HepG2 (cell line): ENCODE results near the gene POLG2. TPM values are rescaled to one million over a fixed set of nuclear protein-coding genes. Genes with fewer than 3 reads are reported as not detected.
"Not testable (repeated sequence)": the region's sequence is repeated elsewhere in the genome, so short reads cannot be mapped to it uniquely, and the experiment has no call there.

Source experiments
- ATAC-seq: fragments of 200-7000 bp; cut with Tn5 transposase; 3 replicates; pipeline ENCODE4 v1.9.1; 2020; ENCODE audit warnings: mild to moderate bottlenecking, moderate library complexity
- BruUV-seq: library from RNA; stranded (reverse); fragments of 400-500 nt; replicated peaks from 2 replicates; lab custom pipeline; 2021; lab: Mats Ljungman, UMichigan
- CTCF ChIA-PET: fragments of 300-600 bp; formaldehyde crosslinking; extraction: SDS; loops from one replicate; lab custom pipeline; 2021; ENCODE audit warnings: low total read pairs, inconsistent platforms, low intra/inter-chr PET ratio; lab: Yijun Ruan, JAX
- POLR2A ChIA-PET: fragments of 350-600 bp; sonication (Branson Sonifier 250); formaldehyde crosslinking; loops from one replicate; lab custom pipeline; 2020; ENCODE audit warnings: antibody characterized with exemption, inconsistent platforms; lab: Yijun Ruan, JAX
- DNase-seq: peaks from one replicate; pipeline ENCODE4 v3.0.0-alpha.2; 2015; ENCODE audit warnings: low spot score
- FAIRE-seq: peaks from 3 replicates; lab custom pipeline; 2011; peaks lifted over from hg19 to GRCh38; lab: Jason Lieb, UNC
- H2AFZ ChIP-seq: one replicate; pipeline ENCODE4 v1.6.1; 2011; ENCODE audit warnings: low read length, inconsistent platforms
- H3K27ac ChIP-seq: fragments of 300-600 bp; 3 replicates; pipeline ENCODE4 v1.8.0; 2011; ENCODE audit warnings: mixed run types, mild to moderate bottlenecking, mixed read lengths, low read length, inconsistent platforms; ENCODE audit not compliant: insufficient read depth; ENCODE audit errors: extremely low read length
- H3K27me3 ChIP-seq, 2 experiments: fragments of 200-600 bp in 1 of 2; 2 replicates in 1 of 2; 3 replicates in 1 of 2; pipeline versions ENCODE4 v1.6.0 to v1.8.0; 2011; ENCODE audit warnings: low read length in 2 of 2, mild to moderate bottlenecking in 2 of 2, moderate library complexity in 2 of 2, inconsistent platforms in 1 of 2; ENCODE audit not compliant: insufficient read depth in 2 of 2, control insufficient read depth in 1 of 2
- H3K36me3 ChIP-seq, 2 experiments: fragments of 200-600 bp in 1 of 2; replicated peaks in 1 of 2; 2 replicates in 1 of 2; 3 replicates in 1 of 2; pipeline versions ENCODE4 v1.5.1 to v1.8.0; 2011; ENCODE audit warnings: low read length in 2 of 2, inconsistent platforms in 1 of 2; ENCODE audit not compliant: insufficient read depth in 2 of 2, control insufficient read depth in 1 of 2
- H3K4me1 ChIP-seq: 2 replicates; pipeline ENCODE4 v1.5.1; 2012; ENCODE audit warnings: low read length, inconsistent platforms; ENCODE audit not compliant: insufficient read depth
- H3K4me2 ChIP-seq: 2 replicates; pipeline ENCODE4 v1.6.0; 2011; ENCODE audit warnings: low read depth, low read length, inconsistent platforms
- H3K4me3 ChIP-seq, 3 experiments: fragments of 200-600 bp in 1 of 3; sonication (generic), shearing (Covaris generic) in 1 of 3; replicated peaks in 1 of 3; 2 replicates each; pipeline ENCODE4 v1.5.1; 2011 to 2016; ENCODE audit warnings: low read length in 3 of 3, inconsistent platforms in 2 of 3, low read depth in 2 of 3, mild to moderate bottlenecking in 2 of 3, control low read depth in 1 of 3, mixed read lengths in 1 of 3; ENCODE audit not compliant: insufficient read depth in 1 of 3
- H3K79me2 ChIP-seq: one replicate; pipeline ENCODE4 v1.6.1; 2011; ENCODE audit warnings: low read length, inconsistent platforms; ENCODE audit not compliant: insufficient read depth
- H3K9ac ChIP-seq: 2 replicates; pipeline ENCODE4 v1.6.0; 2011; ENCODE audit warnings: mild to moderate bottlenecking, low read depth, low read length, inconsistent platforms; ENCODE audit not compliant: insufficient read depth
- H3K9me3 ChIP-seq: 2 replicates; pipeline ENCODE4 v1.5.1; 2012; ENCODE audit warnings: mild to moderate bottlenecking, low read length
- H4K20me1 ChIP-seq: 2 replicates; pipeline ENCODE4 v1.6.0; 2011; ENCODE audit warnings: inconsistent platforms, mild to moderate bottlenecking, low read length, moderate library complexity; ENCODE audit not compliant: insufficient read depth
- HNRNPK ChIP-seq: fragments of 200-400 bp; formaldehyde crosslinking; IDR thresholded peaks from 2 replicates; pipeline ENCODE4 v1.6.1; 2018; ENCODE audit warnings: low read length, low read depth, moderate library complexity, mild to moderate bottlenecking; ENCODE audit not compliant: poor library complexity, severe bottlenecking
- PHF8 ChIP-seq: sonication (generic); formaldehyde crosslinking; IDR thresholded peaks from 2 replicates; pipeline ENCODE4 v1.5.0; 2020; ENCODE audit warnings: missing genetic modification reagents
- WGBS: methylation state at CpG from one replicate; pipeline ENCODE4 v1.1.6; 2017; ENCODE audit warnings: low lambda C conversion rate; 5-methylcytosine and 5-hydroxymethylcytosine counted together
- in situ Hi-C: cut with HindIII; loops from 2 replicates; pipeline ENCODE4 v1.10.0; 2017; ENCODE audit warnings: low pct_unique_long_range_greater_than_20kb; ENCODE audit not compliant: extremely low pct_ligation_motif_present
- intact Hi-C: fragments of 100-400 bp; cut with micrococcal nuclease; formaldehyde crosslinking; loops from one replicate; pipeline ENCODE4 v1.10.0; 2022; ENCODE audit not compliant: unreplicated experiment
- polyA plus RNA-seq, 8 experiments: library from polyadenylated mRNA; depleted of rRNA in 3 of 8; stranded (reverse) in 7 of 8; unstranded in 1 of 8; fragments of >200 nt; fragmentation: Illumina TruSeq in 4 of 8; extraction: Trizol in 4 of 8; gene quantifications; 2 replicates each; pipeline versions ENCODE4 v1.2.1 to v1.2.3, GENCODE V29; 2011 to 2016; ENCODE audit warnings: low read depth in 4 of 8, missing spikeins in 1 of 8, mixed read lengths in 1 of 8; ENCODE audit not compliant: insufficient read depth in 1 of 8
- total RNA-seq, 5 experiments: library from RNA; depleted of rRNA; stranded (reverse); fragments of >200 nt; fragmentation: Illumina TruSeq; extraction: Trizol; gene quantifications; 2 replicates each; pipeline ENCODE4 v1.2.3, GENCODE V29; 2016; ENCODE audit warnings: low read depth in 1 of 5

The POLG2 gene
- total and polyA plus RNA-seq, 2 of the 13 experiments (the other 11 are each of a cell fraction or from before 2014, with no cell fraction given), result 21.1 to 25.5 TPM

GRCh38 chr17:64460955-64461354 is 35.9 kb downstream of the POLG2 start:
- no peak for ATAC-seq
- Histone ChIP-seq H3K9ac (no peak overlapping the region), H3K9me3 (no peaks in the 10 kb centered on the region), H3K4me1 (peaks cover 7% of the 10 kb centered on the region; the same call in 1 of the 2 replicates), H2AFZ (no peak overlapping the region), H3K27ac (no peak overlapping the region), H4K20me1 (no peaks in the 10 kb centered on the region), H3K4me3 (no peak overlapping the region), H3K4me2 (no peak overlapping the region), H3K79me2 (no peaks in the 10 kb centered on the region), H3K36me3 (no peaks in the 10 kb centered on the region), H3K27me3 (peaks cover 0 to 11% of the 10 kb centered on the region in 2 experiments; a peak in 3 of 5 replicates)
- ChIA-PET POLR2A (no interaction called here), CTCF (no interaction called here)
- FAIRE-seq, result no peak
- no TSS peak for BruUV-seq
- no peak for DNase-seq
- in situ Hi-C loops (no loop called here), intact Hi-C loops (no loop called here)
- TF ChIP-seq PHF8 (CRISPR knock-in tag), result no peak
- TF ChIP-seq HNRNPK, result peak; percentile 17
- 64% methylated on average over 8 of the region's 8 CpGs for WGBS

- H3K9ac ChIP-seq, H3K9me3 ChIP-seq, H2AFZ ChIP-seq, H4K20me1 ChIP-seq, intact Hi-C loops, H3K4me2 ChIP-seq, H3K79me2 ChIP-seq, FAIRE-seq, CTCF ChIA-PET, H3K4me1 ChIP-seq, POLR2A ChIA-PET, H3K36me3 ChIP-seq, BruUV-seq, DNase-seq, H3K27ac ChIP-seq, in situ Hi-C loops, H3K4me3 ChIP-seq, ATAC-seq: not testable (repeated sequence)
- 79% methylated on average over 7 of the region's 7 CpGs for WGBS
- H3K27me3 ChIP-seq, result peaks cover 0 to 11% of the 10 kb centered on the region in 2 experiments; a peak in 3 of 5 replicates
Measured at GRCh38 chr17:64459818-64460217, 37.0 kb downstream of the POLG2 start.
